Measurements from ENCODE around the gene LATS2. TPM values are rescaled to one million over a fixed set of nuclear protein-coding genes. Genes with fewer than 3 reads are reported as not detected.
A peak's percentile ranks its signal among the peaks of the same experiment; 100 is the strongest.

The LATS2 gene
- total RNA-seq, 1 donor from 2014 or later = 24.6 TPM

- no peak for DNase-seq (ENCODE audit: low spot score)
Measured at GRCh38 chr13:21048901-21049698, 12.3 kb downstream of the LATS2 start.

- DNase-seq (ENCODE audit: low spot score) = no peak
Measured at GRCh38 chr13:21047591-21048282, 13.6 kb downstream of the LATS2 start.

GRCh38 chr13:21047087-21047486 is 14.3 kb downstream of the LATS2 start:
- no peak for DNase-seq (ENCODE audit: low spot score)

- no peak for DNase-seq (ENCODE audit: low spot score)
Measured at GRCh38 chr13:21046203-21046602, 15.2 kb downstream of the LATS2 start.

GRCh38 chr13:21045100-21045499 is 16.3 kb downstream of the LATS2 start:
- DNase-seq (ENCODE audit: low spot score) = no peak

- peak; percentile 98 for DNase-seq (ENCODE audit: low spot score)
Measured at GRCh38 chr13:21043898-21044297, 17.5 kb downstream of the LATS2 start.

GRCh38 chr13:21040120-21040826 is 21.1 kb downstream of the LATS2 start:
- DNase-seq (ENCODE audit: low spot score) = no peak

GRCh38 chr13:21039097-21039800 is 22.1 kb downstream of the LATS2 start:
- DNase-seq (ENCODE audit: low spot score) = no peak

GRCh38 chr13:21037656-21038055 is 23.7 kb downstream of the LATS2 start:
- no peak for DNase-seq (ENCODE audit: low spot score)

- DNase-seq (ENCODE audit: low spot score) = no peak
Measured at GRCh38 chr13:21035498-21035897, 25.9 kb downstream of the LATS2 start.

GRCh38 chr13:21034603-21035191 is 26.7 kb downstream of the LATS2 start:
- DNase-seq (ENCODE audit: low spot score) = no peak

- DNase-seq (ENCODE audit: low spot score) = no peak
Measured at GRCh38 chr13:21033856-21034602, 27.4 kb downstream of the LATS2 start.

GRCh38 chr13:21033212-21033840 is 28.1 kb downstream of the LATS2 start:
- DNase-seq (ENCODE audit: low spot score) = no peak

- DNase-seq (ENCODE audit: low spot score) = no peak
Measured at GRCh38 chr13:21032656-21033055, 28.7 kb downstream of the LATS2 start.

- no peak for DNase-seq (ENCODE audit: low spot score)
Measured at GRCh38 chr13:21031594-21032275, 29.7 kb downstream of the LATS2 start.

GRCh38 chr13:21025539-21025938 is 35.8 kb downstream of the LATS2 start:
- DNase-seq (ENCODE audit: low spot score) = no peak

GRCh38 chr13:21022056-21022979 is 39.1 kb downstream of the LATS2 start:
- no peak for DNase-seq (ENCODE audit: low spot score)

GRCh38 chr13:21020581-21020980 is 40.8 kb downstream of the LATS2 start:
- DNase-seq (ENCODE audit: low spot score) = no peak
